T-cell (primary cell): Measurements from ENCODE around the gene C2CD5. TPM values are rescaled to one million over a fixed set of nuclear protein-coding genes. Genes with fewer than 3 reads are reported as not detected.
A peak's percentile ranks its signal among the peaks of the same experiment; 100 is the strongest.

Experiments
- ATAC-seq, 4 experiments: fragments of 200-7000 bp in 3 of 4; fragments of 150-1000 bp in 1 of 4; cut with Tn5 transposase; replicated peaks in 1 of 4; 1 replicate in 3 of 4; 2 replicates in 1 of 4; pipeline ENCODE4 v1.10.0; 2021; ENCODE audit warnings: moderate library complexity in 3 of 4, mild to moderate bottlenecking in 2 of 4, moderate number of reproducible peaks in 1 of 4
- CTCF ChIA-PET, 2 donors: fragments of 300-600 bp; sonication (Branson Sonifier 250); formaldehyde crosslinking; loops; one replicate each; lab custom pipeline; 2022; ENCODE audit warnings: antibody characterized with exemption in 2 of 2; lab: Charles Lee
- POLR2A ChIA-PET, 2 donors: fragments of 300-600 bp; sonication (Branson Sonifier 250); formaldehyde crosslinking; loops; one replicate each; lab custom pipeline; 2022; ENCODE audit warnings: antibody characterized with exemption in 2 of 2; lab: Charles Lee
- DNase-seq, 35 experiments: peaks; one replicate each; pipeline versions ENCODE4 v3.0.0 to v3.0.0-alpha.2; 2013 to 2023
- H3K27ac ChIP-seq: one replicate; pipeline ENCODE4 v1.5.1; 2013; ENCODE audit warnings: low read length
- H3K27me3 ChIP-seq, 2 experiments: replicated peaks in 1 of 2; 1 replicate in 1 of 2; 2 replicates in 1 of 2; pipeline versions ENCODE4 v1.6.1 to v1.7.0; 2013; ENCODE audit warnings: low read length in 1 of 2, mixed read lengths in 1 of 2; ENCODE audit not compliant: control insufficient read depth in 2 of 2, insufficient read depth in 2 of 2; ENCODE audit errors: extremely low read depth in 1 of 2
- H3K36me3 ChIP-seq, 2 donors: 1 replicate in 1 of 2; 2 replicates in 1 of 2; pipeline versions ENCODE4 v1.6.1 to v1.7.0; 2013; ENCODE audit warnings: low read length in 1 of 2; ENCODE audit not compliant: control insufficient read depth in 2 of 2, insufficient read depth in 1 of 2; ENCODE audit errors: extremely low read depth in 1 of 2
- H3K4me1 ChIP-seq, 2 experiments: 1 replicate in 1 of 2; 2 replicates in 1 of 2; pipeline versions ENCODE4 v1.6.1 to v1.7.0; 2013; ENCODE audit warnings: low read length in 2 of 2, mixed read lengths in 1 of 2; ENCODE audit not compliant: insufficient read depth in 2 of 2, control insufficient read depth in 1 of 2; ENCODE audit errors: extremely low read depth in 1 of 2
- H3K4me3 ChIP-seq, 2 donors: 1 replicate in 1 of 2; 2 replicates in 1 of 2; pipeline versions ENCODE4 v1.5.1 to v1.7.0; 2013; ENCODE audit warnings: mild to moderate bottlenecking in 2 of 2, low read length in 1 of 2, moderate library complexity in 1 of 2; ENCODE audit not compliant: control insufficient read depth in 1 of 2; ENCODE audit errors: extremely low read depth in 1 of 2
- H3K9me3 ChIP-seq: 2 replicates; pipeline ENCODE4 v1.7.0; 2013
- H3K27ac Mint-ChIP-seq, 2 donors: one replicate each; pipeline ENCODE4 v1.8.0; 2020 to 2021; ENCODE audit warnings: mild to moderate bottlenecking in 2 of 2, mixed read lengths in 2 of 2
- H3K27me3 Mint-ChIP-seq, 2 donors: one replicate each; pipeline ENCODE4 v1.8.0; 2021 to 2022; ENCODE audit warnings: mixed read lengths in 2 of 2
- H3K36me3 Mint-ChIP-seq: one replicate; pipeline ENCODE4 v1.8.0; 2021; ENCODE audit warnings: mixed read lengths
- H3K4me1 Mint-ChIP-seq, 3 donors: one replicate each; pipeline ENCODE4 v1.8.0; 2020 to 2022; ENCODE audit warnings: mixed read lengths in 3 of 3, mild to moderate bottlenecking in 1 of 3
- H3K4me3 Mint-ChIP-seq, 3 donors: one replicate each; pipeline ENCODE4 v1.8.0; 2020 to 2022; ENCODE audit warnings: mild to moderate bottlenecking in 3 of 3, mixed read lengths in 3 of 3, moderate library complexity in 3 of 3
- H3K9me3 Mint-ChIP-seq, 3 donors: one replicate each; pipeline ENCODE4 v1.8.0; 2020 to 2022; ENCODE audit warnings: mixed read lengths in 3 of 3
- WGBS: methylation state at CpG from one replicate; pipeline ENCODE4 v1.1.5; 2013; ENCODE audit warnings: missing lambda C conversion rate; ENCODE audit not compliant: insufficient coverage; 5-methylcytosine and 5-hydroxymethylcytosine counted together
- total RNA-seq, 35 experiments: library from RNA in 6 of 35; stranded (reverse) in 6 of 35; fragments of 120-200 nt in 1 of 35; gene quantifications; one replicate each; pipeline versions ENCODE4 v1.2.1 to v1.2.4 and lab custom pipeline; 2013 to 2026

The C2CD5 gene
- total RNA-seq, 5 donors from 2014 or later (not counting 1 experiment from before 2014, with no cell fraction given), result 34.6 to 44.9 (median 42.6) TPM

DNA sequence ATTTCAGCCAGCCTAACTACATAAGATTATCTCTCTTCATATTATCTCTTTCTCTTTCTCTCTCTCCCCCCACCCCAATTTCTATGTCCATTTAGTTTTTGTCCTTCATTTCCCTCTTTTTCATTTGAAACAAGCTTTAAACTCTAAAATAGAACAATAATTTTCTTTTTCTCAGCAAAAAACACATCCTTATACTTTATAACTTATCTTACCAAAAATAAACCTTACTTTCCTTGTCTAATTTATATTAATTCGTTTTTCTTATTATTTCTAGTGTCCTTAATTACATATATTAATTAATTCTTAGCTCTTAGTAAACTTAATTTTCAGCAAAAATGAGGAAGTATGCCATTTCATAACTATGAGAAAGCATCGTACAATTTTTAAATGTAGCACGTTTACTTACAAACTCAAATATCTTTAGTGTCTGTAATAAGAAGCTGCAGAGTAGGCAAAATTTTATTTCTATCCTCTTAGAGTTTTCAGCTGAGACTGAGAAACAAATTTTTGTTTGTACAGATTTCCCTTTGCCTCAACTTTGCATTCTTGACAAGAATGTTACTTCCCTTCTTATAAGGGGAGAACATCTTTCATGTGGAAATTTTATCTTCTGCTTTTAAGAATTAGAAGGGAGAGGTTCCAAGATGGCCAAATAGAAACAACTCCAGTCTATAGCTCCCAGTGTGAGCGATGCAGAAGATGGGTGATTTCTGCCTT, 144.7 kb downstream of the C2CD5 start:
- no peak for ATAC-seq
- no peak overlapping the region for H3K4me3 Mint-ChIP-seq
- H3K27me3 Mint-ChIP-seq, result no peaks in the 10 kb centered on the region
- H3K9me3 ChIP-seq, result no peaks in the 10 kb centered on the region
- H3K4me3 ChIP-seq, result no peak overlapping the region
- peaks cover 19 to 27% of the 10 kb centered on the region in 2 experiments for H3K4me1 ChIP-seq
- no peak overlapping the region for H3K27ac ChIP-seq
- 100% methylated on average over 1 of the region's 4 CpGs for WGBS
- no peaks in the 10 kb centered on the region for H3K27me3 ChIP-seq
- no peaks in the 10 kb centered on the region for H3K36me3 ChIP-seq
- peaks cover 0 to 13% (median 3%) of the 10 kb centered on the region in 3 donors for H3K9me3 Mint-ChIP-seq
- ChIA-PET CTCF (interaction anchor here (0.6 to 2.7 kb wide), 7 partner anchors 25 to 900 kb away, joined by 3 to 10 read pairs (median 5); no protein-coding TSS in a partner anchor), POLR2A (no interaction called here)
- peaks cover 6% of the 10 kb centered on the region for H3K36me3 Mint-ChIP-seq
- peak overlapping the region; percentile 66 to 80 for H3K27ac Mint-ChIP-seq
- DNase-seq, result no peak
- peaks cover 42 to 48% (median 46%) of the 10 kb centered on the region in 3 donors for H3K4me1 Mint-ChIP-seq

Other genes starting within 250 kb of the C2CD5 start
- 10 to 100 TPM; 10.8 to 19.8 (median 15.2) TPM for gene ST8SIA1, start 209.8 kb downstream of the C2CD5 start, total RNA-seq
- gene ETNK1, start 80.6 kb upstream of the C2CD5 start, total RNA-seq, result 10 to 100 TPM; 50.9 to 77.4 (median 69.9) TPM